ENCODE measurements around the gene ZFP42. TPM values are rescaled to one million over a fixed set of nuclear protein-coding genes. Genes with fewer than 3 reads are reported as not detected.

The ZFP42 gene
- polyA plus RNA-seq, 3 donors, result not detected

DNA sequence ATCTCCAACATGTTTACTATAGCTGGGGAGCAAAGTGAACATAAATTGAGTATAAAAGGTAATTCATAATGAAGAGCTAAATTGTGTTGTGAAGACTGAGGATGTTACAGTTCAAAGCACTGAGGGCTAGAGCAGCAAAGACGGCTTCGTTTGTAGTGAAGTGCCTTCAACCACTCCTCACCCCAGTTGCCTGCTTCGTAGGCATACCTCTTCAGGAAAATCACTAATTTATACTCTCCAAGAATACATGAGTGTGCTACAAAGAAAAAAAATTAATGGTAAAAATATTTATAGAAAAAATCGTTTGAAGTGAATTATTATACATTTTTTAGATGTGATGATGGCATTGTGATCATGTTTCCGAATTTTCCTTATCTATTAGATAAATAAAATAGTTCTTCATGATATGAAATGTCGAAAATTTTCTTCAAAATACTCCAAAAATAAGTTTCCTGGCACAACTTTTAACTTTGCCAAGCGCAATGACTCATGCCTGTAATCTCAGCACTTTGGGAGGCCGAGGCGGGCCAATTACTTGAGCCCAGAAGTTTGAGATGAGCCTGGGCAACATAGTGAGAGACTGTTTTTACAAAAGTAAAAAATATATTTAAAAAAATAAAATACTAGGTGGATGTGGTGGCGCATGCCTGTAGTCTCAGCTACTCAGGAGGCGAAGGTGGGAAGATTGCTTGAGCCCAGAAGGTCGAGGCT, 41.6 kb downstream of the ZFP42 start:
- WGBS (ENCODE audit: insufficient coverage), result no CpG with 5 or more reads among the region's 12 CpGs
- no peak overlapping the region for H3K9ac ChIP-seq (ENCODE audit: insufficient read depth, low read length, poor library complexity, severe bottlenecking)

DNA sequence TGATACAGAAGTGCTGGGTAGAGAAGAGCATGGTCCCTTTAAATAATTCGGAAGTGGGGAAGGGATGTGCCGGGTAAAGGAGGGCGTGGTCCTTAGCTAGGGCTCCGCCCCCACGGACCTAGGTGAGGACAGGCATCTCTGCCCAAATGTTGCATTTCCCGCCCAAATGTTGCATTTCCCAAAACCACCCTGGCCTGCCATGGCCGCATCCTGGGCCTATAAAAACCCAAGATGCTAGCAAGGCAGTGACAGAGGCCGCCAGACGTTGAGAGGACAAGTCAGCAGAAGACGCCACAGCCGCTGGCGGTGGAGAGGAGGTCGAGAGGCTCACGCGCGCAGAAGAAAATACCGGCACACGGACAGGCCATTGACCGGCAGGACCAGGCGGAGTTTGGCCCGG, 46.1 kb downstream of the ZFP42 start:
- Mint-ChIP-seq H3K36me3 (no peaks in the 10 kb centered on the region), H3K27ac (no peak overlapping the region), H3K9me3 (peaks cover 3 to 53% (median 32%) of the 10 kb centered on the region in 7 donors), H3K27me3 (ENCODE audit: low read depth in 3 of 3) (peaks cover 0 to 2% (median 1%) of the 10 kb centered on the region in 3 donors), H3K4me3 (no peak overlapping the region), H3K4me1 (no peaks in the 10 kb centered on the region)
- Histone ChIP-seq H3K79me2 (ENCODE audit: insufficient read depth, low read length) (no peaks in the 10 kb centered on the region), H3K27me3 (ENCODE audit: control insufficient read depth in 2 of 2, insufficient read depth in 2 of 2, low read length in 2 of 2) (no peaks in the 10 kb centered on the region), H3K4me3 (replicated peaks in 1 of 3; ENCODE audit: low read depth in 2 of 3, low read length in 3 of 3) (no peak overlapping the region), H4K20me1 (ENCODE audit: insufficient read depth, low read length) (no peaks in the 10 kb centered on the region), H3K4me1 (ENCODE audit: control insufficient read depth in 1 of 2, insufficient read depth in 2 of 2, low read length in 2 of 2) (no peaks in the 10 kb centered on the region), H3K9me3 (replicated peaks in 1 of 2; ENCODE audit: control insufficient read depth in 1 of 2, insufficient read depth in 1 of 2, low read length in 2 of 2) (peaks cover 18 to 40% of the 10 kb centered on the region in 2 donors), H2AFZ (ENCODE audit: insufficient read depth, low read depth, low read length, poor library complexity, severe bottlenecking) (no peak overlapping the region), H3K27ac (ENCODE audit: low read depth in 1 of 2, low read length in 2 of 2) (no peak overlapping the region), H3K4me2 (replicated peaks; ENCODE audit: extremely low read depth, low read length, poor library complexity, severe bottlenecking) (no peak overlapping the region), H3K9ac (ENCODE audit: insufficient read depth, low read length, poor library complexity, severe bottlenecking) (no peak overlapping the region), H3K36me3 (replicated peaks in 1 of 2; ENCODE audit: control insufficient read depth in 1 of 2, insufficient read depth in 2 of 2, low read length in 2 of 2) (no peaks in the 10 kb centered on the region)
- WGBS (ENCODE audit: insufficient coverage), result 88% methylated on average over 21 of the region's 21 CpGs
- no peak for DNase-seq
- TF ChIP-seq, protein P1, sequence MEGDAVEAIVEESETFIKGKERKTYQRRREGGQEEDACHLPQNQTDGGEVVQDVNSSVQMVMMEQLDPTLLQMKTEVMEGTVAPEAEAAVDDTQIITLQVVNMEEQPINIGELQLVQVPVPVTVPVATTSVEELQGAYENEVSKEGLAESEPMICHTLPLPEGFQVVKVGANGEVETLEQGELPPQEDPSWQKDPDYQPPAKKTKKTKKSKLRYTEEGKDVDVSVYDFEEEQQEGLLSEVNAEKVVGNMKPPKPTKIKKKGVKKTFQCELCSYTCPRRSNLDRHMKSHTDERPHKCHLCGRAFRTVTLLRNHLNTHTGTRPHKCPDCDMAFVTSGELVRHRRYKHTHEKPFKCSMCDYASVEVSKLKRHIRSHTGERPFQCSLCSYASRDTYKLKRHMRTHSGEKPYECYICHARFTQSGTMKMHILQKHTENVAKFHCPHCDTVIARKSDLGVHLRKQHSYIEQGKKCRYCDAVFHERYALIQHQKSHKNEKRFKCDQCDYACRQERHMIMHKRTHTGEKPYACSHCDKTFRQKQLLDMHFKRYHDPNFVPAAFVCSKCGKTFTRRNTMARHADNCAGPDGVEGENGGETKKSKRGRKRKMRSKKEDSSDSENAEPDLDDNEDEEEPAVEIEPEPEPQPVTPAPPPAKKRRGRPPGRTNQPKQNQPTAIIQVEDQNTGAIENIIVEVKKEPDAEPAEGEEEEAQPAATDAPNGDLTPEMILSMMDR (IDR thresholded peaks at IDR 0.05), result no peak
- intact Hi-C loops (cut with micrococcal nuclease), result no loop called here

More for the DNA sequence above, 41.6 kb downstream of the ZFP42 start:
- no peaks in the 10 kb centered on the region for H4K20me1 ChIP-seq (ENCODE audit: insufficient read depth, low read length)
- H2AFZ ChIP-seq (ENCODE audit: insufficient read depth, low read depth, low read length, poor library complexity, severe bottlenecking), result no peak overlapping the region
- H3K27ac Mint-ChIP-seq, result no peak overlapping the region
- no peak overlapping the region for H3K4me2 ChIP-seq (replicated peaks; ENCODE audit: extremely low read depth, low read length, poor library complexity, severe bottlenecking)
- peaks cover 18 to 52% of the 10 kb centered on the region in 2 donors for H3K9me3 ChIP-seq (replicated peaks in 1 of 2; ENCODE audit: control insufficient read depth in 1 of 2, insufficient read depth in 1 of 2, low read length in 2 of 2)
- intact Hi-C loops (cut with micrococcal nuclease), result no loop called here
- H3K4me1 ChIP-seq (ENCODE audit: control insufficient read depth in 1 of 2, insufficient read depth in 2 of 2, low read length in 2 of 2), result no peaks in the 10 kb centered on the region
- no peak overlapping the region for H3K27ac ChIP-seq (ENCODE audit: low read depth in 1 of 2, low read length in 2 of 2)
- no peaks in the 10 kb centered on the region for H3K36me3 Mint-ChIP-seq
- TF ChIP-seq, protein P1 (IDR thresholded peaks at IDR 0.05), result no peak
- H3K9me3 Mint-ChIP-seq, result peaks cover 3 to 64% (median 28%) of the 10 kb centered on the region in 7 donors
- H3K27me3 ChIP-seq (ENCODE audit: control insufficient read depth in 2 of 2, insufficient read depth in 2 of 2, low read length in 2 of 2), result peaks cover 0 to 5% of the 10 kb centered on the region in 2 donors
- no peak for DNase-seq
- no peaks in the 10 kb centered on the region for H3K4me1 Mint-ChIP-seq
- H3K27me3 Mint-ChIP-seq (ENCODE audit: low read depth in 3 of 3), result peaks cover 2 to 7% (median 3%) of the 10 kb centered on the region in 3 donors
- no peak overlapping the region for H3K4me3 ChIP-seq (replicated peaks in 1 of 3; ENCODE audit: low read depth in 2 of 3, low read length in 3 of 3)
- H3K36me3 ChIP-seq (replicated peaks in 1 of 2; ENCODE audit: control insufficient read depth in 1 of 2, insufficient read depth in 2 of 2, low read length in 2 of 2), result no peaks in the 10 kb centered on the region
- H3K79me2 ChIP-seq (ENCODE audit: insufficient read depth, low read length), result no peaks in the 10 kb centered on the region
- H3K4me3 Mint-ChIP-seq, result no peak overlapping the region

All from CD14-positive monocyte (primary cell).